ENCODE data around the gene NELFE.
"Not testable (repeated sequence)": the region's sequence is repeated elsewhere in the genome, so short reads cannot be mapped to it uniquely, and the experiment has no call there.

The NELFE gene

DNA sequence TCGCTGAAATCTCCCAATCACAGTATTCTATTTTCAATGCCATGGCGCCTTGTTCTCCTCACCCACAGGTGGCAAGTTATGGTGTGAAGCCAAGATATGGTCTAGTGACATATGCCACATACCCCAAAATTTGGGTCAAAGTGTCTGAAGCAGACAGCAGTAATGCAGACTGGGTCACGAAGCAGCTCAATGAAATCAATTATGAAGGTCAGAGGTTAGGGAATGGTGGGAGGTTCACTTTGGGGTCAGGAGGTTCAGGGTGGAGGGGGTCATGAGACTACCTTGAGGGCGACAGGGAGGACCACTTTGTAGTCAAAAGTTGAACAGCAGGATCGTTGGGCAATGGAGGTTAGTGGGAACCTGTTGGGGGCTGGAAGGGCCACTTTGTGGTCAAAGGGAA, 10.5 kb downstream of the NELFE start:
- no peak for DNase-seq

DNA sequence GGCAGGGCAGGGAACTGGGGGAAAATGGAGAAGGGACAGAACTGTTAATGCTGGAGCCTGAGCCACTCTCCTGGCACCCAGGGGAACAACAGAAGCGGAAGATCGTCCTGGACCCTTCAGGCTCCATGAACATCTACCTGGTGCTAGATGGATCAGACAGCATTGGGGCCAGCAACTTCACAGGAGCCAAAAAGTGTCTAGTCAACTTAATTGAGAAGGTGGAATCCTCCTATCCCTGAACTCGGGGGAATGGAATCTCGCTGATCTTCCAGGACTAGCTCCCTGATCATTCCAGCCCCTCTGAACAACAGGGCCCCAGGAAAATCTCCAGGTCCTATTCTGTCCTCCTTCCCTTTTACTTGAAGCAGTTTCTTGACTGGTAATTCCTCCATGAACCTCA, 10.9 kb downstream of the NELFE start:
- DNase-seq = no peak

DNA sequence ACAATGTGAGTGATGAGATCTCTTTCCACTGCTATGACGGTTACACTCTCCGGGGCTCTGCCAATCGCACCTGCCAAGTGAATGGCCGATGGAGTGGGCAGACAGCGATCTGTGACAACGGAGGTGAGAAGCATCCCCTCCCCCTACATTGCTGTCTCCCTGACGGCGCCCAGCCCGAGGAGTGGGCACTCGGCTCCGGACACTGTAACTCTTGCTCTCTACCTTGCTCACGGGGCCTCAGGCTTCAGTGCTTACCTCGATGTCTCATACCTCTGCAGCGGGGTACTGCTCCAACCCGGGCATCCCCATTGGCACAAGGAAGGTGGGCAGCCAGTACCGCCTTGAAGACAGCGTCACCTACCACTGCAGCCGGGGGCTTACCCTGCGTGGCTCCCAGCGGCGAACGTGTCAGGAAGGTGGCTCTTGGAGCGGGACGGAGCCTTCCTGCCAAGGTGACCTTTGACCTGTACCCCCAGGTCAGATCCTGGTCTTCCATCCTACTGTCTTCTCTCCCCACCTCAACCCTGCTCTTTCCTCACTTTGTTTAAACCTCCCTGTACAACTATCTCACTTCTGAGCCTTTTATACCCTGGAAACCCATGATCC, 11.6 kb downstream of the NELFE start:
- no peak for DNase-seq

GRCh38 chr6:31946370-31946885, 12.3 kb downstream of the NELFE start:
- DNase-seq = no peak

DNA sequence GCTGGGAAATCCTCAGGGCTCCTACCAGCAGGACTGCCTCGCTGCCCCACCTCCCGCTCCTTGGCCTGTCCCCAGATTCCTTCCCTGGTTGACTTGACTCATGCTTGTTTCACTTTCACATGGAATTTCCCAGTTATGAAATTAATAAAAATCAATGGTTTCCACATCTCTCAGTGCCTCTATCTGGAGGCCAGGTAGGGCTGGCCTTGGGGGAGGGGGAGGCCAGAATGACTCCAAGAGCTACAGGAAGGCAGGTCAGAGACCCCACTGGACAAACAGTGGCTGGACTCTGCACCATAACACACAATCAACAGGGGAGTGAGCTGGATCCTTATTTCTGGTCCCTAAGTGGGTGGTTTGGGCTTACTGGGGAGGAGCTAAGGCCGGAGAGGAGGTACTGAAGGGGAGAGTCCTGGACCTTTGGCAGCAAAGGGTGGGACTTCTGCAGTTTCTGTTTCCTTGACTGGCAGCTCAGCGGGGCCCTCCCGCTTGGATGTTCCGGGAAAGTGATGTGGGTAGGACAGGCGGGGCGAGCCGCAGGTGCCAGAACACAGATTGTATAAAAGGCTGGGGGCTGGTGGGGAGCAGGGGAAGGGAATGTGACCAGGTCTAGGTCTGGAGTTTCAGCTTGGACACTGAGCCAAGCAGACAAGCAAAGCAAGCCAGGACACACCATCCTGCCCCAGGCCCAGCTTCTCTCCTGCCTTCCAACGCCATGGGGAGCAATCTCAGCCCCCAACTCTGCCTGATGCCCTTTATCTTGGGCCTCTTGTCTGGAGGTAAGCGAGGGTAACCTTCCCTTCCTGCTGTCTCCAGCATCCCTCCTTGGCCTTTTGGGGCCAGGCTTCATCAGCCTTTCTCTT, 13.0 kb downstream of the NELFE start, which contains the start of gene CFB:
TSS of gene CFB (plus strand) at position 589 of the 863 bp plus-strand sequence. CDS start at position 716, 127 bp downstream.
- no peak for DNase-seq

DNA sequence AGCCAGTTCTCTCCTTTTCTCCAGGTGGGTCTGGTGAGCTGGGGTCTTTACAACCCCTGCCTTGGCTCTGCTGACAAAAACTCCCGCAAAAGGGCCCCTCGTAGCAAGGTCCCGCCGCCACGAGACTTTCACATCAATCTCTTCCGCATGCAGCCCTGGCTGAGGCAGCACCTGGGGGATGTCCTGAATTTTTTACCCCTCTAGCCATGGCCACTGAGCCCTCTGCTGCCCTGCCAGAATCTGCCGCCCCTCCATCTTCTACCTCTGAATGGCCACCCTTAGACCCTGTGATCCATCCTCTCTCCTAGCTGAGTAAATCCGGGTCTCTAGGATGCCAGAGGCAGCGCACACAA, 13.6 kb downstream of the NELFE start:
- no peak for DNase-seq

DNA sequence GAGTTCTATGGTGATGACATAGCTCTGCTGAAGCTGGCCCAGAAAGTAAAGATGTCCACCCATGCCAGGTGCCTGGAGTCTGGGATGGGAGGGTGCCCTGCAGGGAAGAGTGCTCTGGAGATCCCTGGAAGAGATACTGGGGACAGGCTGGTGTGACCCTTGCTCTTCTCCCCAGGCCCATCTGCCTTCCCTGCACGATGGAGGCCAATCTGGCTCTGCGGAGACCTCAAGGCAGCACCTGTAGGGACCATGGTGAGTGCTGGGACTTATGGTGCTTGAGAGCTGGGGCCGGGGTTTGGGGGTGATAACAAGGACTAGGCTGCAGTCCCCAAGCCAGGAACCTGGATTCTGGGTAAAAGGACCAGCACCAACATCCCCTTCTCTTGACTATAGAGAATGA, 15.0 kb downstream of the NELFE start:
- DNase-seq = no peak

GRCh38 chr6:31940256-31940664, 18.5 kb downstream of the NELFE start:
- DNase-seq = no peak

DNA sequence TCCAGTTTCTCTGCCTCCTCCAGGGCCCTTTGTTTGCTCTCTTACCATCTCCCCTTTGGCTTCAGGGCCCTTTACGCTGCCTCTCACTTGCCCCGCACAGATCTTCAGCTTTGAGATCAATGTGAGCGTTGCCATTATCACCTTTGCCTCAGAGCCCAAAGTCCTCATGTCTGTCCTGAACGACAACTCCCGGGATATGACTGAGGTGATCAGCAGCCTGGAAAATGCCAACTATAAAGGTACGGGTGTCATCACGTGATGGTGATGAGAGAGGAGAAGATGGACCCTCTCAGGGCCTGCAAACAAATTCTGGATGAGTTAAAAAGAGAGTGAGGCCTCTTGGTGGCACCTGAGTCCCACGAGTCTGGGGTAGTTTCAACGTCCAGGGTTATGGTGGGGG, 22.9 kb downstream of the NELFE start:
- DNase-seq = no peak

- no peak for DNase-seq
Observed at GRCh38 chr6:31935021-31935420, 23.8 kb downstream of the NELFE start.

DNA sequence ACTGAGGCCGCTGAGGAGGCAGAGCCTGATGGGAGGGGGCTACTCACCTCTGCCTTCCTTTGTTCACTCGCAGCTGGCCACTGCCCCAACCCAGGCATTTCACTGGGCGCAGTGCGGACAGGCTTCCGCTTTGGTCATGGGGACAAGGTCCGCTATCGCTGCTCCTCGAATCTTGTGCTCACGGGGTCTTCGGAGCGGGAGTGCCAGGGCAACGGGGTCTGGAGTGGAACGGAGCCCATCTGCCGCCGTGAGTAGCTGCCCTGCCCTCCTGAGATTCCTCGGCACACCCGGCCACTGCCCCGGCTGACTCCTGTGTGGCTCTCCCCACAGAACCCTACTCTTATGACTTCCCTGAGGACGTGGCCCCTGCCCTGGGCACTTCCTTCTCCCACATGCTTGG, 25.2 kb downstream of the NELFE start:
- no peak for DNase-seq

DNA sequence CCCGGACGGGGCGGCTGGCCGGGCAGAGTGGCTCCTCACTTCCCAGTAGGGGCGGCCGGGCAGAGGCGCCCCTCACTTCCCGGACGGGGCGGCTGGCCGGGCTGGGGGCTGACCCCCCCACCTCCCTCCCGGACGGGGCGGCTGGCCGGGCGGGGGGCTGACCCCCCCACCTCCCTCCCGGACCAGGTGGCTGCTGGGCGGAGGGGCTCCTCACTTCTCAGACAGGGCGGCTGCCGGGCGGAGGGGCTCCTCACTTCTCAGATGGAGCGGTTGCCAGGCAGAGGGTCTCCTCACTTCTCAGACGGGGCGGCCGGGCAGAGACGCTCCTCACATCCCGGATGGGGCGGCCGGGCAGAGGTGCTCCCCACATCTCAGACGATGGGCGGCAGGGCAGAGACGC, 26.6 kb downstream of the NELFE start:
- DNase-seq = not testable (repeated sequence)

- no peak for DNase-seq
Observed at GRCh38 chr6:31930962-31931361, 27.8 kb downstream of the NELFE start.

GRCh38 chr6:31928672-31928939, 30.2 kb downstream of the NELFE start:
- no peak for DNase-seq

- no peak for DNase-seq
Observed at GRCh38 chr6:31927863-31928671, 30.7 kb downstream of the NELFE start.

GRCh38 chr6:31927242-31927862, 31.4 kb downstream of the NELFE start, which contains the start of gene C2:
Gene C2, plus strand, starts transcription at chr6:31927717. Its CDS starts 36 bp downstream, at chr6:31927753.
- DNase-seq = no peak

- DNase-seq = no peak
Observed at GRCh38 chr6:31922942-31923341, 35.8 kb downstream of the NELFE start.

GRCh38 chr6:31920811-31921210, 38.0 kb downstream of the NELFE start:
- no peak for DNase-seq

- DNase-seq = no peak
Observed at GRCh38 chr6:31919624-31920303, 39.0 kb downstream of the NELFE start.

- DNase-seq = no peak
Observed at GRCh38 chr6:31918069-31918720, 40.6 kb downstream of the NELFE start.

- DNase-seq = no peak
Observed at GRCh38 chr6:31915756-31916155, 43.0 kb downstream of the NELFE start.

- DNase-seq = no peak
Observed at GRCh38 chr6:31915351-31915750, 43.4 kb downstream of the NELFE start.
